BLaER1 (cell line): ENCODE results near the gene NAT14.
A peak's percentile ranks its signal among the peaks of the same experiment; 100 is the strongest.

Source experiments
- H3K27ac ChIP-seq: shearing (Covaris generic); formaldehyde crosslinking; 2 replicates; pipeline ENCODE4 v1.8.1; 2022
- H3K27me3 ChIP-seq: shearing (Covaris generic); formaldehyde crosslinking; 2 replicates; pipeline ENCODE4 v1.8.1; 2022
- H3K36me3 ChIP-seq: shearing (Covaris generic); formaldehyde crosslinking; 2 replicates; pipeline ENCODE4 v1.8.1; 2022
- H3K4me1 ChIP-seq: shearing (Covaris generic); formaldehyde crosslinking; 2 replicates; pipeline ENCODE4 v1.8.1; 2022
- H3K4me2 ChIP-seq: shearing (Covaris generic); formaldehyde crosslinking; 2 replicates; pipeline ENCODE4 v1.8.1; 2022
- H3K4me3 ChIP-seq: shearing (Covaris generic); formaldehyde crosslinking; 2 replicates; pipeline ENCODE4 v1.8.1; 2022
- H3K9ac ChIP-seq: shearing (Covaris generic); formaldehyde crosslinking; 2 replicates; pipeline ENCODE4 v1.8.1; 2022
- H3K9me3 ChIP-seq: shearing (Covaris generic); formaldehyde crosslinking; 2 replicates; pipeline ENCODE4 v1.8.1; 2022
- H4K20me1 ChIP-seq: shearing (Covaris generic); formaldehyde crosslinking; 2 replicates; pipeline ENCODE4 v1.8.1; 2022
- Cebpa-rat ChIP-seq: shearing (Covaris generic); IDR thresholded peaks from 2 replicates; pipeline ENCODE4 v1.8.1; 2022

NAT14 gene, protein sequence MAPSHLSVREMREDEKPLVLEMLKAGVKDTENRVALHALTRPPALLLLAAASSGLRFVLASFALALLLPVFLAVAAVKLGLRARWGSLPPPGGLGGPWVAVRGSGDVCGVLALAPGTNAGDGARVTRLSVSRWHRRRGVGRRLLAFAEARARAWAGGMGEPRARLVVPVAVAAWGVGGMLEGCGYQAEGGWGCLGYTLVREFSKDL

GRCh38 chr19:55484593-55485438, at the start of gene NAT14:
Gene NAT14 (plus strand): TSS chr19:55485188. CDS start chr19:55485709, 521 bp downstream.
- Histone ChIP-seq H3K9ac (peak within 1 kb of the TSS; percentile 85), H3K9me3 (no peaks in the 10 kb centered on the region), H3K36me3 (peaks cover 25% of the 10 kb centered on the region), H3K4me3 (peak within 1 kb of the TSS; percentile 80), H3K4me2 (peak within 1 kb of the TSS; percentile 96), H4K20me1 (peaks cover under 1% of the 10 kb centered on the region), H3K27ac (peak within 1 kb of the TSS; percentile 87), H3K4me1 (peaks cover 57% of the 10 kb centered on the region), H3K27me3 (no peaks in the 10 kb centered on the region)
- TF ChIP-seq Cebpa-rat, result no peak

GRCh38 chr19:55436847-55437246, 48.1 kb upstream of the NAT14 start:
- H3K4me2 ChIP-seq, result no peak overlapping the region
- H3K27ac ChIP-seq, result no peak overlapping the region
- no peaks in the 10 kb centered on the region for H3K36me3 ChIP-seq
- no peak overlapping the region for H3K4me3 ChIP-seq
- no peak overlapping the region for H3K9ac ChIP-seq
- H3K27me3 ChIP-seq, result peaks cover 64% of the 10 kb centered on the region
- peaks cover 11% of the 10 kb centered on the region; the same call in 1 of the 2 replicates for H3K4me1 ChIP-seq
- no peak for TF ChIP-seq Cebpa-rat
- peaks cover 21% of the 10 kb centered on the region for H3K9me3 ChIP-seq
- H4K20me1 ChIP-seq, result peaks cover 20% of the 10 kb centered on the region; the same call in 1 of the 2 replicates

GRCh38 chr19:55437410-55437809, 47.6 kb upstream of the NAT14 start:
- no peak overlapping the region for H3K4me2 ChIP-seq
- peaks cover 13% of the 10 kb centered on the region; the same call in 1 of the 2 replicates for H3K4me1 ChIP-seq
- no peak for TF ChIP-seq Cebpa-rat
- H3K27me3 ChIP-seq, result peaks cover 70% of the 10 kb centered on the region
- H3K9ac ChIP-seq, result no peak overlapping the region
- H3K36me3 ChIP-seq, result no peaks in the 10 kb centered on the region
- no peak overlapping the region for H3K4me3 ChIP-seq
- H4K20me1 ChIP-seq, result peaks cover 20% of the 10 kb centered on the region; the same call in 1 of the 2 replicates
- H3K9me3 ChIP-seq, result peaks cover 15% of the 10 kb centered on the region; the same call in 1 of the 2 replicates
- H3K27ac ChIP-seq, result no peak overlapping the region

DNA sequence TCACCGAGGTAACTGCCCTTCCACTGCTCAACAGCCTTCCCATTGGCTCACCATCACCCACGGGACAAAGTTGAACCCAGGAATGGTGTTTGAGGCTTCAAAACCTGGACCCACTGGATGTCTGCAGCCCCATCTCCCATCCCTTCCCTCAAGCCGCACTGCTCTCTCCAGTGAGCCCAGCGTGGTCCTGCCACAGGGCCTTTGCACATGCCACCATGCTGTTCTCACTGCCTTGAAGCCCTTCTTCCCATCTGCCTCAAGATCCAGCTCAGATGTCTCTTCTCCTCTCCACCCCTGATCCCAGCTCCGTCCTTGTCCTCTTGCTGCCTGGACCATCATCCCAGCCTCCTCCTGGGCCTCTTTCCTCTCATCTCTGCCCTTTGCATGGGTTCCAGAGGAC, 45.9 kb upstream of the NAT14 start:
- H3K9me3 ChIP-seq, result 0 out of 2 replicates have a peak, but pooled peaks cover 7% of the 10 kb centered on the region
- peaks cover 86% of the 10 kb centered on the region for H3K27me3 ChIP-seq
- H3K36me3 ChIP-seq, result no peaks in the 10 kb centered on the region
- H3K4me3 ChIP-seq, result no peak overlapping the region
- H3K9ac ChIP-seq, result no peak overlapping the region
- H3K4me1 ChIP-seq, result peaks cover 13% of the 10 kb centered on the region; the same call in 1 of the 2 replicates
- no peak overlapping the region for H3K4me2 ChIP-seq
- TF ChIP-seq Cebpa-rat, result no peak
- no peak overlapping the region for H3K27ac ChIP-seq
- H4K20me1 ChIP-seq, result peaks cover 20% of the 10 kb centered on the region; the same call in 1 of the 2 replicates

DNA sequence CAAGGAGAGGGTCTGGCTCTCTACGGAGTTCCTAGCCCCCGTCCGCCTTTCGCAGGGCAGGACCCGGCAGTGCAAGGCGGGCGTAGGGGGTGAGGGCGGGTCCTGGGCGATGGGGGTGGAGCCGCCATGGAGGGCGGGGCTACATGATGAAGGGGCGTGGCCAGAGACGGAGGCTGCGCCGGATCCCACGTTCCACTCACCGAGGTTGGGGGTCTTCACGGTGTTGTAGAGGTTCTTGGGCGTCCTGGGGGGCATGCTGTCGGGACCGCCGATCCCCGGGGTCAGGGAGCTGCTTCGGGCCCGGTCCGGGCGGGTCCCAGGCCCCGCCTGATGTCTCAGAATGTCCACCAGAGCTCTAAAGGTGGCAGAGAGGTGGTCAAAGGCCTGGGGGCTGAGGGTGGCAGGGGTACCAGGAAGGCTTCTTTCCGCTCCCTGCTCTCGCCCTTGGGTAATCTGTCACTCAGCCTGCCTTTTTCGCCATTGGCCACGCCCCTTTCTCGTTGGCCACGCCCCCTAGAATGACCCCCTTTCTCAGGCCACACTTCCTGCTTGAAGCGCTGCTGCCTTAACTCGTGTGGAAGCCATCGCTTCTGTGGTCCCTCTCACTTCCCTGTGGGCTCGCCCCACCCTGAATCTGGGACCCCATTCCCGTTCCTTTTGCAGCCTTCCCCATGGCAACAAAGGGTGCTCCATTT, 44.4 kb upstream of the NAT14 start:
- no peak overlapping the region for H3K9ac ChIP-seq
- H3K9me3 ChIP-seq, result 0 out of 2 replicates have a peak, but pooled peaks cover 7% of the 10 kb centered on the region
- no peak overlapping the region for H3K27ac ChIP-seq
- no peaks in the 10 kb centered on the region for H3K36me3 ChIP-seq
- no peak overlapping the region for H3K4me3 ChIP-seq
- H3K27me3 ChIP-seq, result peaks cover 97% of the 10 kb centered on the region
- H4K20me1 ChIP-seq, result peaks cover 20% of the 10 kb centered on the region; the same call in 1 of the 2 replicates
- peaks cover 13% of the 10 kb centered on the region; the same call in 1 of the 2 replicates for H3K4me1 ChIP-seq
- TF ChIP-seq Cebpa-rat, result no peak
- H3K4me2 ChIP-seq, result no peak overlapping the region

- peaks cover 96% of the 10 kb centered on the region for H3K27me3 ChIP-seq
- H3K4me2 ChIP-seq, result no peak overlapping the region
- no peak overlapping the region for H3K4me3 ChIP-seq
- H3K36me3 ChIP-seq, result no peaks in the 10 kb centered on the region
- peaks cover 13% of the 10 kb centered on the region; the same call in 1 of the 2 replicates for H3K4me1 ChIP-seq
- TF ChIP-seq Cebpa-rat, result no peak
- no peak overlapping the region for H3K9ac ChIP-seq
- no peak overlapping the region for H3K27ac ChIP-seq
- H3K9me3 ChIP-seq, result 0 out of 2 replicates have a peak, but pooled peaks cover 7% of the 10 kb centered on the region
- H4K20me1 ChIP-seq, result peaks cover 20% of the 10 kb centered on the region; the same call in 1 of the 2 replicates
Measured at GRCh38 chr19:55441319-55441691, 43.7 kb upstream of the NAT14 start.

DNA sequence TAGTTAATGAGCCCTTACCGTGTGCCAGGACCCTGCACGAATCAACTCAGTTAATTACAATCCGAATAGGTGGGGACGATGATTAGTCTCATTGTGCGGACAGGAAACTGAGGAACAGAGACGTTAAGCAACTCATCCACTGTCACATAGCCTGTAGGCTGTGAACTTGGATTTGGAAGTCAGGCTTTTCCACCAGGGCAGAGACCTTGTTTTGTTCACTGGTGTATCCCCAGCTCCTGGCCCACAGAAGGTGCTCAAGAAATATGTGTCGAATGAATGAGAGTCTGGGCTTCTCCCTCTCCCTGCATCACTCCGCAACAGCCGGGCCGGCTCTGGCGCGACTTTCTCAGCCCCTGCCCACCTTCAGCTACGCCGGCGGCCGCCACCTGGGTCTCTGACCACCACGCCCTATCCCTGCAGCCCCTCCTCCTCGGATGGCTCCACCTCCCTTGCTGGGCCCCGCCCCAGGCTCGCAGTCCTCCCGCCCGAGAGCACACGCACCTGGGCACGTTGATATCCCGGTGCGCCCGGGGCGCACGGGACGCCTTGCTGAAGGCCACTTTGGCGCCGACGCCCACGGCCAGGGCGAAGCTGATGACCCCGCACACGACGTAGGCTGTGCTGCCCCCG, 43.2 kb upstream of the NAT14 start:
- Histone ChIP-seq H3K4me1 (peaks cover 13% of the 10 kb centered on the region; the same call in 1 of the 2 replicates), H3K27ac (no peak overlapping the region), H3K9ac (no peak overlapping the region), H3K9me3 (0 out of 2 replicates have a peak, but pooled peaks cover 7% of the 10 kb centered on the region), H3K4me3 (no peak overlapping the region), H4K20me1 (peaks cover 20% of the 10 kb centered on the region; the same call in 1 of the 2 replicates), H3K27me3 (peaks cover 96% of the 10 kb centered on the region), H3K4me2 (no peak overlapping the region), H3K36me3 (no peaks in the 10 kb centered on the region)
- no peak for TF ChIP-seq Cebpa-rat

DNA sequence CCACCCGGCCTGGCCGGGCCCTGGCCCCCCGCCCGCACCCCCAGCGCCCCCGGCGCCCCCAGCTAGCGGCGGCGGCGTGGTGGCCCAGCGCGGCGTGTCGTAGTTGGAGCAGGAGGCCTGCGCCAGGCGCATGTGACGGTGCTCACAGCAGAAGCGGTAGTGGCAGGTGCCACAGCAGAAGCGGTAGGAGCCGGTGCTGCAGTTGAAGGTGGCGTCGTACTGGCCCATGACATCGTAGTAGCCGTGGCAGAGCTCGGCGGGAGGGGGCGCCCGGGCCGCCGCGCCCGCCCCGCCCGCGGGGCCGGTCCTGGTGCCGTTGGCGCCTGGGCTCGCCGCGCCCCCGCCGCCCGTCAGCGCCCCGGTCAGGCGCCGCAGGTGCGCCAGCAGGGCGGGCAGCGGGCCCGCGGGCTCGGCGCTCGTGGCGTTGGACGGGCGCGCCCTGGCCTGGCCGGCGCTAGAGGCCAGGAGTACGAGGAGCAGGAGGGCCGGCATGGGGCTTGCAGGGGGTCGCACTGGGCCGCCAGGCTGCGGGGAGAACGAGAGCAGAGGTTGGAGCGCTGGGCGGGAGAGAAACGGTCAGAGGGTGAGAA, 42.5 kb upstream of the NAT14 start:
- no peak for TF ChIP-seq Cebpa-rat
- no peak overlapping the region for H3K4me2 ChIP-seq

More for the DNA sequence above, 42.5 kb upstream of the NAT14 start:
- Histone ChIP-seq H3K36me3 (no peaks in the 10 kb centered on the region), H3K27ac (no peak overlapping the region), H3K4me1 (peaks cover 13% of the 10 kb centered on the region; the same call in 1 of the 2 replicates), H3K9ac (no peak overlapping the region), H4K20me1 (peaks cover 20% of the 10 kb centered on the region; the same call in 1 of the 2 replicates), H3K9me3 (0 out of 2 replicates have a peak, but pooled peaks cover 7% of the 10 kb centered on the region), H3K27me3 (peaks cover 96% of the 10 kb centered on the region), H3K4me3 (no peak overlapping the region)
